Panc1 (cell line): ENCODE measurements around the gene SLC23A3.

Source experiments
- CTCF ChIP-seq: fragments of 450-650 bp; IDR thresholded peaks from 2 replicates; pipeline ENCODE4 v1.5.1; 2017; ENCODE audit warnings: mild to moderate bottlenecking
- POLR2AphosphoS5 ChIP-seq: IDR thresholded peaks from 2 replicates; pipeline ENCODE4 v1.6.1; 2012; ENCODE audit warnings: mild to moderate bottlenecking, low read depth, low read length, moderate library complexity
- REST ChIP-seq, 2 experiments: IDR thresholded peaks; 2 replicates each; pipeline ENCODE4 v1.6.1; 2011 to 2012; ENCODE audit warnings: low read depth in 2 of 2, control low read depth in 1 of 2, low read length in 1 of 2, mild to moderate bottlenecking in 1 of 2, moderate library complexity in 1 of 2; ENCODE audit not compliant: insufficient read depth in 1 of 2

- TF ChIP-seq CTCF, result peak; percentile 98
- TF ChIP-seq POLR2AphosphoS5, result peak; percentile 89
- TF ChIP-seq REST (IDR thresholded peaks at IDR 0.05; ENCODE audit: insufficient read depth in 1 of 2, low read depth in 2 of 2, low read length in 1 of 2), result peak in 1 of 2 experiments; percentile 11; a peak in 1 of 4 replicates
Measured at GRCh38 chr2:219160186-219161017, 9.4 kb downstream of the SLC23A3 start, which contains the start of gene NHEJ1.
